ENCODE data around the gene KRTAP5-8.

GRCh38 chr11:71575723-71576424 lies 38.0 kb downstream of the KRTAP5-8 start:
- TF ChIP-seq CTCF (IDR thresholded peaks at IDR 0.05) (no peak), POLR2A (IDR thresholded peaks at IDR 0.05) (no peak), EP300 (IDR thresholded peaks at IDR 0.05) (no peak)
